HepG2 (cell line): ENCODE results near the gene PIEZO1. TPM values are rescaled to one million over a fixed set of nuclear protein-coding genes. Genes with fewer than 3 reads are reported as not detected.
A peak's percentile ranks its signal among the peaks of the same experiment; 100 is the strongest.

ENCODE experiments used
- ARID4A ChIP-seq: sonication (generic); formaldehyde crosslinking; IDR thresholded peaks from 2 replicates; pipeline ENCODE4 v1.5.0; 2020; ENCODE audit warnings: mild to moderate bottlenecking, missing genetic modification reagents, borderline replicate concordance
- ATF4 ChIP-seq, 2 experiments: fragments of 450-650 bp in 1 of 2; sonication (generic) in 1 of 2; formaldehyde crosslinking; IDR thresholded peaks; 2 replicates each; pipeline versions ENCODE4 v1.5.0 to v1.8.0; 2020 to 2022; ENCODE audit warnings: mild to moderate bottlenecking in 1 of 2, missing genetic modification reagents in 1 of 2
- CENPX ChIP-seq: sonication (generic); formaldehyde crosslinking; IDR thresholded peaks from 2 replicates; pipeline ENCODE4 v1.9.0; 2021; ENCODE audit warnings: mild to moderate bottlenecking, missing genetic modification reagents, moderate library complexity
- FIP1L1 ChIP-seq: fragments of 200-400 bp; formaldehyde crosslinking; IDR thresholded peaks from 2 replicates; pipeline ENCODE4 v1.6.1; 2018; ENCODE audit warnings: low read depth, mild to moderate bottlenecking, low read length, moderate library complexity, borderline replicate concordance; ENCODE audit not compliant: insufficient read depth
- GATA4 ChIP-seq: sonication (generic); IDR thresholded peaks from 2 replicates; pipeline ENCODE4 v1.6.1; 2016; ENCODE audit warnings: antibody characterized with exemption, low read depth, borderline replicate concordance
- NFYC ChIP-seq: IDR thresholded peaks from 2 replicates; pipeline ENCODE4 v1.6.1; 2016; ENCODE audit warnings: missing genetic modification reagents, missing compliant biosample characterization
- RARA ChIP-seq: IDR thresholded peaks from 2 replicates; pipeline ENCODE4 v1.6.1; 2016; ENCODE audit warnings: missing genetic modification reagents, missing compliant biosample characterization
- STAG1 ChIP-seq: sonication (generic); formaldehyde crosslinking; IDR thresholded peaks from 2 replicates; pipeline ENCODE4 v1.4.0; 2020; ENCODE audit warnings: missing genetic modification reagents
- TFAP4 ChIP-seq: sonication (generic); IDR thresholded peaks from 2 replicates; pipeline ENCODE4 v1.6.1; 2016; ENCODE audit warnings: low read depth, borderline replicate concordance
- THAP7 ChIP-seq: sonication (generic); formaldehyde crosslinking; IDR thresholded peaks from 2 replicates; pipeline ENCODE4 v1.8.1; 2023; ENCODE audit warnings: mild to moderate bottlenecking, missing genetic modification reagents
- YY1 ChIP-seq: IDR thresholded peaks from 2 replicates; pipeline ENCODE4 v1.6.1; 2011; ENCODE audit warnings: low read length, low read depth, moderate library complexity, mild to moderate bottlenecking; ENCODE audit not compliant: insufficient read depth, insufficient replicate concordance
- polyA plus RNA-seq, 8 experiments: library from polyadenylated mRNA; depleted of rRNA in 3 of 8; stranded (reverse) in 7 of 8; unstranded in 1 of 8; fragments of >200 nt; fragmentation: Illumina TruSeq in 4 of 8; extraction: Trizol in 4 of 8; gene quantifications; 2 replicates each; pipeline versions ENCODE4 v1.2.1 to v1.2.3, GENCODE V29; 2011 to 2016; ENCODE audit warnings: low read depth in 4 of 8, missing spikeins in 1 of 8, mixed read lengths in 1 of 8; ENCODE audit not compliant: insufficient read depth in 1 of 8
- total RNA-seq, 5 experiments: library from RNA; depleted of rRNA; stranded (reverse); fragments of >200 nt; fragmentation: Illumina TruSeq; extraction: Trizol; gene quantifications; 2 replicates each; pipeline ENCODE4 v1.2.3, GENCODE V29; 2016; ENCODE audit warnings: low read depth in 1 of 5

The PIEZO1 gene
- total and polyA plus RNA-seq, 2 of the 13 experiments (the other 11 are each of a cell fraction or from before 2014, with no cell fraction given), result 67.9 to 85.0 TPM

- TF ChIP-seq CENPX (CRISPR knock-in tag) (no peak), THAP7 (CRISPR knock-in tag) (no peak), ARID4A (CRISPR knock-in tag) (0 out of 2 replicates have a peak, but pooled peaks have one; percentile 24), STAG1 (CRISPR knock-in tag) (0 out of 2 replicates have a peak, but pooled peaks have one; percentile 5), YY1 (no peak), ATF4 (CRISPR knock-in tag; IDR thresholded peaks at IDR 0.05) (no peak), GATA4 (no peak), FIP1L1 (no peak), NFYC (CRISPR knock-in tag) (0 out of 2 replicates have a peak, but pooled peaks have one; percentile 19), RARA (CRISPR knock-in tag) (no peak), TFAP4 (peak; percentile 18; the same call in 1 of the 2 replicates)
These were observed 2.3 kb downstream of the PIEZO1 start (continued) for GRCh38 chr16:88782454-88783390.
